Mesenchymal stem cell (in vitro differentiated cells and primary cell): ENCODE results near the gene TAF15.

Experiments used
- DNase-seq: peaks from one replicate; pipeline ENCODE4 v3.0.0-alpha.2; 2013
- H2AFZ ChIP-seq: one replicate; pipeline ENCODE4 v1.6.1; 2013; ENCODE audit warnings: low read depth, mild to moderate bottlenecking, control low read depth, inconsistent platforms, low read length, moderate library complexity
- H2AK5ac ChIP-seq: 2 replicates; pipeline ENCODE4 v1.6.1; 2013; ENCODE audit warnings: low read length, moderate library complexity, mild to moderate bottlenecking, inconsistent platforms; ENCODE audit not compliant: severe bottlenecking
- H2BK120ac ChIP-seq: one replicate; pipeline ENCODE4 v1.6.1; 2013; ENCODE audit warnings: low read depth, mild to moderate bottlenecking, inconsistent platforms, low read length, moderate library complexity
- H2BK12ac ChIP-seq, 2 experiments: one replicate each; pipeline ENCODE4 v1.6.1; 2013; ENCODE audit warnings: inconsistent platforms in 2 of 2, low read length in 2 of 2, mild to moderate bottlenecking in 2 of 2, moderate library complexity in 2 of 2, control low read depth in 1 of 2
- H2BK15ac ChIP-seq: one replicate; pipeline ENCODE4 v1.6.1; 2013; ENCODE audit warnings: mild to moderate bottlenecking, low read depth, inconsistent platforms; ENCODE audit not compliant: poor library complexity, severe bottlenecking
- H2BK5ac ChIP-seq: 2 replicates; pipeline ENCODE4 v1.6.1; 2013; ENCODE audit warnings: low read depth, mild to moderate bottlenecking, low read length, control low read depth, inconsistent platforms; ENCODE audit not compliant: poor library complexity, severe bottlenecking
- H3K14ac ChIP-seq, 2 experiments: one replicate each; pipeline ENCODE4 v1.6.1; 2013; ENCODE audit warnings: inconsistent platforms in 2 of 2, low read length in 2 of 2, control low read depth in 1 of 2, mild to moderate bottlenecking in 1 of 2, moderate library complexity in 1 of 2
- H3K18ac ChIP-seq, 2 experiments: one replicate each; pipeline ENCODE4 v1.6.1; 2013; ENCODE audit warnings: inconsistent platforms in 2 of 2, low read length in 2 of 2, control low read depth in 1 of 2, low read depth in 1 of 2, mild to moderate bottlenecking in 1 of 2
- H3K23ac ChIP-seq, 2 experiments: one replicate each; pipeline ENCODE4 v1.6.1; 2013; ENCODE audit warnings: inconsistent platforms in 2 of 2, low read length in 2 of 2, mild to moderate bottlenecking in 2 of 2, moderate library complexity in 2 of 2, control low read depth in 1 of 2
- H3K27ac ChIP-seq: 2 replicates; pipeline ENCODE4 v1.5.1; 2013; ENCODE audit warnings: mild to moderate bottlenecking, moderate library complexity, low read length, control low read depth, inconsistent platforms; ENCODE audit not compliant: poor library complexity, severe bottlenecking
- H3K27me3 ChIP-seq, 2 experiments: 2 replicates each; pipeline versions ENCODE4 v1.6.1 to v1.7.0; 2013; ENCODE audit warnings: low read length in 2 of 2, mild to moderate bottlenecking in 2 of 2, moderate library complexity in 2 of 2, control low read depth in 1 of 2, inconsistent platforms in 1 of 2; ENCODE audit not compliant: control insufficient read depth in 1 of 2, insufficient read depth in 1 of 2
- H3K36me3 ChIP-seq, 2 experiments: 2 replicates each; pipeline versions ENCODE4 v1.6.1 to v1.7.0; 2013; ENCODE audit warnings: low read length in 2 of 2, control low read depth in 1 of 2, inconsistent platforms in 1 of 2, low read depth in 1 of 2, mild to moderate bottlenecking in 1 of 2; ENCODE audit not compliant: insufficient read depth in 2 of 2, control insufficient read depth in 1 of 2
- H3K4ac ChIP-seq, 2 experiments: one replicate each; pipeline ENCODE4 v1.6.1; 2013; ENCODE audit warnings: inconsistent platforms in 2 of 2, low read length in 2 of 2, mild to moderate bottlenecking in 2 of 2, moderate library complexity in 2 of 2, control low read depth in 1 of 2, low read depth in 1 of 2
- H3K4me1 ChIP-seq: 2 replicates; pipeline ENCODE4 v1.6.1; 2013; ENCODE audit warnings: low read depth, low read length, control low read depth; ENCODE audit not compliant: control insufficient read depth, insufficient read depth
- H3K4me2 ChIP-seq: 2 replicates; pipeline ENCODE4 v1.6.1; 2013; ENCODE audit warnings: low read length, mild to moderate bottlenecking, inconsistent platforms; ENCODE audit not compliant: poor library complexity, severe bottlenecking
- H3K4me3 ChIP-seq, 2 experiments: 2 replicates each; pipeline versions ENCODE4 v1.5.1 to v1.7.0; 2013; ENCODE audit warnings: low read length in 2 of 2, mild to moderate bottlenecking in 2 of 2, control low read depth in 1 of 2, low read depth in 1 of 2; ENCODE audit not compliant: insufficient read depth in 1 of 2
- H3K79me1 ChIP-seq: replicated peaks from 2 replicates; pipeline ENCODE4 v1.6.1; 2013; ENCODE audit warnings: mild to moderate bottlenecking, control low read depth, low read length, inconsistent platforms; ENCODE audit not compliant: poor library complexity, severe bottlenecking
- H3K9ac ChIP-seq: 2 replicates; pipeline ENCODE4 v1.7.0; 2013; ENCODE audit warnings: mild to moderate bottlenecking, low read length, moderate library complexity
- H3K9me3 ChIP-seq: 2 replicates; pipeline ENCODE4 v1.7.0; 2013; ENCODE audit warnings: mild to moderate bottlenecking, low read length; ENCODE audit not compliant: control insufficient read depth
- H4K8ac ChIP-seq: one replicate; pipeline ENCODE4 v1.6.1; 2013; ENCODE audit warnings: inconsistent platforms, mild to moderate bottlenecking, low read length, moderate library complexity
- H4K91ac ChIP-seq: one replicate; pipeline ENCODE4 v1.6.1; 2013; ENCODE audit warnings: mild to moderate bottlenecking, low read length, inconsistent platforms
- WGBS: methylation state at CpG from one replicate; pipeline ENCODE4 v1.1.7; 2013; ENCODE audit warnings: mixed read lengths; 5-methylcytosine and 5-hydroxymethylcytosine counted together

Gene TAF15

GRCh38 chr17:35847006-35847405 is 37.7 kb downstream of the TAF15 start:
- WGBS = no CpG with 5 or more reads among the region's 2 CpGs
- no peak overlapping the region for H4K91ac ChIP-seq

GRCh38 chr17:35847633-35848373 is 38.5 kb downstream of the TAF15 start:
- Histone ChIP-seq H2AFZ (no peak overlapping the region), H2BK120ac (no peak overlapping the region), H2BK5ac (no peak overlapping the region), H3K9ac (no peak overlapping the region), H2BK15ac (no peak overlapping the region), H3K27ac (no peak overlapping the region), H3K27me3 (no peaks in the 10 kb centered on the region), H3K4me2 (no peak overlapping the region), H2BK12ac (no peak overlapping the region), H3K18ac (no peak overlapping the region), H3K14ac (no peak overlapping the region), H4K91ac (no peak overlapping the region), H3K4me3 (no peak overlapping the region), H3K23ac (no peak overlapping the region), H4K8ac (no peak overlapping the region), H3K36me3 (peaks cover 29 to 82% of the 10 kb centered on the region in 2 experiments), H2AK5ac (no peak overlapping the region), H3K4me1 (no peaks in the 10 kb centered on the region), H3K9me3 (no peaks in the 10 kb centered on the region), H3K4ac (no peak overlapping the region), H3K79me1 (peaks cover 27% of the 10 kb centered on the region)
- no peak for DNase-seq
- WGBS = 98% methylated on average over 4 of the region's 4 CpGs

More at GRCh38 chr17:35847006-35847405, 37.7 kb downstream of the TAF15 start:
- no peak overlapping the region for H2BK12ac ChIP-seq
- H3K9me3 ChIP-seq = no peaks in the 10 kb centered on the region
- no peak overlapping the region for H2AFZ ChIP-seq
- no peaks in the 10 kb centered on the region for H3K27me3 ChIP-seq
- H3K9ac ChIP-seq = no peak overlapping the region
- H3K4me1 ChIP-seq = no peaks in the 10 kb centered on the region
- H2BK120ac ChIP-seq = no peak overlapping the region
- H3K4me3 ChIP-seq = no peak overlapping the region
- no peak for DNase-seq
- H3K4me2 ChIP-seq = no peak overlapping the region
- H3K79me1 ChIP-seq = peaks cover 26% of the 10 kb centered on the region
- no peak overlapping the region for H3K27ac ChIP-seq
- H3K18ac ChIP-seq = no peak overlapping the region
- H2BK15ac ChIP-seq = no peak overlapping the region
- H3K36me3 ChIP-seq = peaks cover 35 to 85% of the 10 kb centered on the region in 2 experiments
- H2BK5ac ChIP-seq = no peak overlapping the region
- no peak overlapping the region for H3K23ac ChIP-seq
- H4K8ac ChIP-seq = no peak overlapping the region
- H3K4ac ChIP-seq = no peak overlapping the region
- no peak overlapping the region for H3K14ac ChIP-seq
- no peak overlapping the region for H2AK5ac ChIP-seq

DNA sequence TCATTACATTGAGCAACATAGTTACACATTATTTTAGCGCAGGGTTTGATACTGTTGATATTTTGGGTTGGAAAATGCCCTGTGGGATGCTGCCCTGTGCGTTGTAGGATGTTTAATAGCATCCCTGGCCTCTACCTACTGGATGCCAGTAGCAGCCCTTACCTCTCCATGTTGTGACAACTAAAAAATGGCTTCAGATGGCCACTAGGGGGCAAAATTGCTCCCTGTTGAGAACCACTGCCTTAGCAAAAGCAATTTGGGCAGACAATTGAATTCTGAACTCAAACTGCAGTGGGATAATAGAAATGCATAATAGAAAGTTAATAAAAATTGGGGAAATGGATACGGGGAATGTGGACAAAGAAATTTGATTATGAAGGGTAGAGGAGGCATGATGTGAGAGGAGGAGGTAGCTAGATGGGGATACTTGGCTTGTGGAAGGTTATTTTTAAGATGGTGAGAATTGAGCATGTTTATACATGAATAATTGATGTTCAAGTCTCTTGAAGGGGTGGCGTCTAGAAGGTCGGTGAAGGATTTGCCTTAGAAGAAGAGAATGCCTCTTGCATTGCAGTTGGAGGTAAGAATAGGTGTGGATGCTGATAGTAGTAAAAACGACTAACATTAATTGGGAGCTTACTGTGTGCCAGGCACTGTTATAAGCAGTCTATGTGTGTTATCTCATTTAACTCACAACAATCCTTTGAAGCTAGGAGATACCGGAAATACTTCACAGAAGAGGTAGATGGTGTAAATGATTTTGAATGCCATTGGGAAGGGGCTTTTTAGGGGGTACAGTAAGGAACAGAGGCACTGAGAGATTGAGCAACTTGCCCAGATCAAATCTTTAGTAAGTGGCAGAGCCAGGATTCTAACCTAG is 40.4 kb downstream of the TAF15 start:
- Histone ChIP-seq H3K9me3 (no peaks in the 10 kb centered on the region), H3K18ac (no peak overlapping the region), H2AFZ (no peak overlapping the region), H4K91ac (no peak overlapping the region), H3K23ac (no peak overlapping the region), H2BK5ac (no peak overlapping the region), H2BK15ac (no peak overlapping the region), H3K4ac (no peak overlapping the region), H3K36me3 (peaks cover 16 to 75% of the 10 kb centered on the region in 2 experiments), H3K4me1 (no peaks in the 10 kb centered on the region), H3K14ac (no peak overlapping the region), H3K4me2 (no peak overlapping the region), H2BK120ac (no peak overlapping the region), H4K8ac (no peak overlapping the region), H2AK5ac (no peak overlapping the region), H3K4me3 (no peak overlapping the region), H3K27ac (no peak overlapping the region), H3K79me1 (peaks cover 13% of the 10 kb centered on the region), H3K27me3 (no peaks in the 10 kb centered on the region), H2BK12ac (no peak overlapping the region), H3K9ac (no peak overlapping the region)
- DNase-seq = peak; percentile 75
- 90% methylated on average over 7 of the region's 7 CpGs for WGBS

GRCh38 chr17:35855965-35856364 is 46.7 kb downstream of the TAF15 start:
- no peak overlapping the region for H3K4ac ChIP-seq
- 76% methylated on average over 5 of the region's 5 CpGs for WGBS
- no peaks in the 10 kb centered on the region for H3K4me1 ChIP-seq
- H2AK5ac ChIP-seq = no peak overlapping the region
- no peak overlapping the region for H3K23ac ChIP-seq
- H3K4me3 ChIP-seq = no peak overlapping the region
- no peak for DNase-seq
- H2AFZ ChIP-seq = no peak overlapping the region
- no peak overlapping the region for H2BK5ac ChIP-seq
- H3K14ac ChIP-seq = no peak overlapping the region
- no peak overlapping the region for H3K4me2 ChIP-seq
- H3K9me3 ChIP-seq = no peaks in the 10 kb centered on the region
- no peak overlapping the region for H4K8ac ChIP-seq
- H3K36me3 ChIP-seq = peaks cover 15 to 38% of the 10 kb centered on the region in 2 experiments
- H3K9ac ChIP-seq = no peak overlapping the region
- H3K27ac ChIP-seq = no peak overlapping the region
- peaks cover 3% of the 10 kb centered on the region for H3K79me1 ChIP-seq
- no peak overlapping the region for H3K18ac ChIP-seq
- H2BK120ac ChIP-seq = no peak overlapping the region
- H2BK12ac ChIP-seq = no peak overlapping the region
- H2BK15ac ChIP-seq = no peak overlapping the region
- H3K27me3 ChIP-seq = no peaks in the 10 kb centered on the region
- no peak overlapping the region for H4K91ac ChIP-seq
